ENCODE results near the gene EN2.

The EN2 gene

GRCh38 chr7:155451840-155452239, 6.1 kb upstream of the EN2 start:
- DNase-seq, result no peak

- DNase-seq, result no peak
These were observed 5.2 kb upstream of the EN2 start for GRCh38 chr7:155452505-155453295.

GRCh38 chr7:155453296-155454182, 4.4 kb upstream of the EN2 start:
- DNase-seq, result no peak

- DNase-seq, result no peak
These were observed 3.5 kb upstream of the EN2 start for GRCh38 chr7:155454183-155455112.

DNA sequence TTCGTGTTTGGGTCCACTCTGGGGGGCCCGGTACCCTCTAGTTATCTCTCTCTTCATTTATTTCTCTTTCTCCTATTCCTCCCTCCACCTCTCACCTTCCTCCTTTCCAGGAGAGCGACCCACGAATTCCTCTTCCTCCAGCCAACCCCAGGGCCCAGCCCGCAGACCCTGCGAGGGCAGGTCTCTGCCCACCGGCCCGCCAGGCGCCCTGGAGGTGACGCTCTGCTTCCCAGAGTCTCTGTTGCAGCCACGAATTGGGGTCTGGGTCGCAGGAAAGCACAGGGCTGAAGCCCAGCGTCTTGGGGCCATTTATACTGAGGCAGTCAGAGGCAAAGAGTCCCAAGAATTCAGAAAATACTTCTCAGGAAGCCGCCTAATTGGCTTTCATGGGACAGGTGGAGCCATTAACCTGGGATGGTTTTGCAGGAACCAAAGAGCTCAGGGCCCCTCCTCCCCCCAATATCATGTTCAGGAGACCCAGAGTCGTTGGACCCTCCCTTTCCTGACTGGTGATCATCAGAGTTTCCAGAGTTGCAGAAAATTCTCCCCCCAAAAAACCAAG, 2.7 kb upstream of the EN2 start:
- no peak for DNase-seq

GRCh38 chr7:155455776-155456737, 1.9 kb upstream of the EN2 start:
- no peak for DNase-seq

DNA sequence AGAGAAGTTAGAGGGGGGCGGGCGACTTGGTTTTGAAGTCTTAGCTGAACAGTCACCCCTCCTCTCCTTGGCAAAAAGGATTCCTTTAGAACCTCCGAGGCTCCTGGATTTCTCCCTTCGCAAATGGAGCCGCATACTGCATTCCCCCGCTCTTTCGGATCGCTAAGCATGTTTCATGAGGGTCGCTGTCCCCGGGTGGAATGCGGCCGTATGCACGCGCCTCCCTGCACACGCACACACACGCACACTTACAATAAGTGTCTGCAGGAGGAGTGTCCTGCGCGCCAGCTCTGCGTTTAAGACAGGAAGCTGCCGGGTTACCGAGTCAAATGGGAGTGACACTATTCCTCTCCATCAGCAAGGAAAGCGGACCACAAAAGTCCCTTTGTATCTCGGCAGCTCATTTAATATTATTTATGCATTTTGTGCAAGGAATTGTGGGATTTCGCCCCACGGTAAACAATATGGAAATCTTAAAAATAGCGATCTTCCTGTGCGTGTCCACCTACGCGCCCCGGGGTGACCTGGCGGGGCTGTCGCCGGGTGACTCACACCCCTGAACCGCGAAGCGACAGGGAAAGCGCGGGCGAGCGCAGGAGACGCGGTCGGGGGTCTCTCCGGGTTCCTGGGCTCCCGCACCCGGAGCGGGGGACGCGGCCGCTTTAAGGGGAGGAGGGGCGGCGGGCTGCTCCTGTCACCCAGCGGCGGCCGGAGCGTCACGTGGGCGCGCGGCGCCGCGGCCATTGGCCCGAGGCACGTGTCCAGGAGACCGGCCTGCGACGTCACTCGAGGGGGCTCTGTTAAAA, 988 bp upstream of the EN2 start:
- peak; percentile 36 for DNase-seq

GRCh38 chr7:155457544-155458110, 302 bp upstream of the EN2 start:
- DNase-seq, result no peak

- no peak for DNase-seq
These were observed 1.2 kb downstream of the EN2 start for GRCh38 chr7:155458878-155459699.

DNA sequence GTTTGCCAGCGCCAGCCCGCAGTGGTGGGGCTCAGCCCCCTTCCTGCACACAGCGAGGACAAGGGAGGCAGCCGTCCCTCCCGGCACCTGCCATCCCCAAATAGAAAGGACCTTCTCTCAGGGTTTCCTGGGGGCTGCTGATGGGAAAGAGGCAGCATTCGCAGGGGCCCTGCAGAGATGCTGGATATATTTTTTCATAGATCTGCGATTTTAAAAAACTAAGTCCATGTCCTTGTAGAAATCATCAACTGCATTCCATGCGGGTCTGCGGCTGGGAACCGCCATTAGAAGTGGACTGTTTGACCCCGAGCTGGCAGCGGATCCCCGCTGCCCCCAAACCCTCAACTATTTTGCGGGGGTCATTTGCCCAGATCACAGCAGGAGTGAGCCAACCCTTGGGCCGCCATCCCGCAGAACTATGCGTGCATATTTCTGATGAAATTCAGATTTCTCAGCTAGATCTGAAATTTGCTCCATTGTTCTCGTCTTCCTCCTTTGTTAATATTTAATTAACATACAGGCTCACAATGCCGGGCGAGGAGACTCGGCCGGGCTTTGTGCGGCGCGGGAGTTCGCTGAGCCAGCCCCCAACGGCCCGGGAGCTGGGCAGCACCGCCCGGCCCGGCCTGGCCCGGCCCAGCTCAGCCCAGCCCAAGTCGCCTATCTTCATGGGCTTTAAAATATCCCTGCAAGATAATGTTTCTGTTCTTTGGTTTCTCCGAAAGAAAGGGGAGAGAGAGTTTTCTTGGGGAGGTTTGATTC, 2.0 kb downstream of the EN2 start:
- no peak for DNase-seq

- DNase-seq, result no peak
These were observed 3.1 kb downstream of the EN2 start for GRCh38 chr7:155460926-155461613.

GRCh38 chr7:155461631-155462030, 3.7 kb downstream of the EN2 start:
- no peak for DNase-seq

DNA sequence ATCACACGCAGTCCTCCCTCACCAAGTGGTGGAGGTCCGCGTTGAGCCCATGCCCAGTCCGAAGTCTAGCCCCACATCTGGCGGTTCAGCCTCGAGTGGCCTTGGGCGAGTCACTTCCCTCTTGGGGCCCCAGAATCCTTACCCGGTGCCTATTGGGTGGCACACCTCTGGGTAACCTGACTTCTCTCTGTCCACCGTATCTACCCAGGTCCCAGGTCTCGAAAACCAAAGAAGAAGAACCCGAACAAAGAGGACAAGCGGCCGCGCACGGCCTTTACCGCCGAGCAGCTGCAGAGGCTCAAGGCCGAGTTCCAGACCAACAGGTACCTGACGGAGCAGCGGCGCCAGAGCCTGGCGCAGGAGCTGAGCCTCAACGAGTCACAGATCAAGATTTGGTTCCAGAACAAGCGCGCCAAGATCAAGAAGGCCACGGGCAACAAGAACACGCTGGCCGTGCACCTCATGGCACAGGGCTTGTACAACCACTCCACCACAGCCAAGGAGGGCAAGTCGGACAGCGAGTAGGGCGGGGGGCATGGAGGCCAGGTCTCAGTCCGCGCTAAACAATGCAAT, 4.3 kb downstream of the EN2 start:
- DNase-seq, result no peak

DNA sequence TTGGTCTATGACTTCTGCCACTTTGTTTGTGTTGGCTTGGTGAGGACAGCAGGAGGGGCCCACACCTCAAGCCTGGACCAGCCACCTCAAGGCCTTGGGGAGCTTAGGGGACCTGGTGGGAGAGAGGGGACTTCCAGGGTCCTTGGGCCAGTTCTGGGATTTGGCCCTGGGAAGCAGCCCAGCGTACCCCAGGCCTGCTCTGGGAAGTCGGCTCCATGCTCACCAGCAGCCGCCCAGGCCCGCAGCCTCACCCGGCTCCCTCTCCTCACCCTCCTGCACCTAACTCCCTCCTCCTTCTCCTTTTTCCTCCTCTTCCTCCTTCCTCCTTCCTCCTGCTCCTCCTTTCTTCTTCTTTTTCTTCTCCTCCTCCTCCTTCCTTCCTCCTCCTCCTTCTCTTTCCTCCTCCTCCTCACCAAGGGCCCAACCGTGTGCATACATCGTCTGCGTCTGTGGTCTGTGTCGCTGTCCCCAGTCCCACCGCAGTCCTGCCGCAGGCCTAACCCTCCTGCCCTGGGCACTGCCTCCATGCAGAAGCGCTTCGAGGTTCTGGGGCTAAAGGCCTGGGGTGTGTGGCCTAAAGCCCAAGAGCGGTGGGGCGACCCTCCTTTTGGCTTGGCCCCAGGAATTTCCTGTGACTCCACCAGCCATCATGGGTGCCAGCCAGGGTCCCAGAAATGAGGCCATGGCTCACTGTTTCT, 5.3 kb downstream of the EN2 start:
- DNase-seq, result no peak

DNA sequence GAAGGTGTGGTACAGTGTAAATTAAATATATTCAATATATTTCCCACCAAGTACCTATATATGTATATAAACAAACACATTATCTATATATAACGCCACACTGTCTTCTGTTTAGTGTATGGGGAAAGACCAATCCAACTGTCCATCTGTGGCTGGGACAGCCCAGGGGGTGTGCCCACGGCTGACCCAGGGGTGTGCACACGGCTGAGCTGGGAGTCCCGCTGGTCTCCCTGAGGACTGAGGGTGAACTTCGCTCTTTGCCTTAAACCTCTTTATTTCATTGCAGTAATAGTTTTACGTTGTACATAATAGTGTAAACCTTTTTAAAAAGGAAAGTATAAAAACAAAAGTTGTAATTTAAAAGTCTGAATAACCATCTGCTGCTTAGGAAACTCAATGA, 6.3 kb downstream of the EN2 start:
- no peak for DNase-seq

- DNase-seq, result no peak
These were observed 7.2 kb downstream of the EN2 start for GRCh38 chr7:155464948-155465739.
